COLO668 (cell line): ENCODE results near the gene YJU2.
"Not testable (repeated sequence)": the region's sequence is repeated elsewhere in the genome, so short reads cannot be mapped to it uniquely, and the experiment has no call there.

Experiments
- DNase-seq: peaks from one replicate; lab custom pipeline; 2025; ENCODE audit not compliant: unreplicated experiment; lab: John Stamatoyannopoulos, UW

The YJU2 gene

DNA sequence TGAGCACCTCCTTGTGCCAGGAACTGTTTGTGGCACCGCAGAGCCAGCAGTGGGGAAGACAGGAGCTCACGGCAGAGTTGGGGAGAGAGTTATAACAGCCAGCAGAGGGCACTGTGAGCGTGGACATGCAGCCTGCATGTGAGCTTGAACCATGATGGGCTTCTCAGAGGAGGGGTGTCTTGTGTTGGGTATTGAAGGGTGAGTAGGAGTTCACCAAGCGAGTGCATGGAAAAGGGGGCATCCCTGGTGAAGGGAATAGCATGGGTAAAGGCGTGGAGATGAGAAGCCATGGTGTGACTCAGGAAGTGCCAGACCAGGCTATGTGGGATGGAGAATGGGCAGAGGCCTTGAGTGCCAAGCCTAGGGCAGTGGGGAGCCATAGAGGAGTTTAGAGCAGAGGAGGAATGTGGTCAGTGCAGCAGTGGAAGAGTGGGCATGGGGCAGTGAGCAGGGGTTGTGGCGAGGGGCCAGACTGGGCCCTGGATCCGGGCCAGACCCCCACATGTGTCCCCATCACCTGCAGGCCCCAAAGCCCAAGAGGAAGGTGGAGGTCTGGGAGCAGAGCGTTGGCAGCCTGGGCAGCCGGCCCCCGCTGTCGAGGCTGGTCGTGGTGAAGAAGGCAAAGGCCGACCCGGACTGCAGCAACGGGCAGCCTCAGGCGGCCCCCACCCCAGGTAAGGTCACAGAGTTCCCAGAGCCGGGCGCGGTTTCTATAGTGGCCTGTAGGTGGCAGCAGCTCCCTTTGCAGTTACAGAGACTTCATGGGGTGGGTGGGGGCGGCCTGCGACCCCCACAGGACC, 20.4 kb downstream of the YJU2 start:
- peak; percentile 47 for DNase-seq

DNA sequence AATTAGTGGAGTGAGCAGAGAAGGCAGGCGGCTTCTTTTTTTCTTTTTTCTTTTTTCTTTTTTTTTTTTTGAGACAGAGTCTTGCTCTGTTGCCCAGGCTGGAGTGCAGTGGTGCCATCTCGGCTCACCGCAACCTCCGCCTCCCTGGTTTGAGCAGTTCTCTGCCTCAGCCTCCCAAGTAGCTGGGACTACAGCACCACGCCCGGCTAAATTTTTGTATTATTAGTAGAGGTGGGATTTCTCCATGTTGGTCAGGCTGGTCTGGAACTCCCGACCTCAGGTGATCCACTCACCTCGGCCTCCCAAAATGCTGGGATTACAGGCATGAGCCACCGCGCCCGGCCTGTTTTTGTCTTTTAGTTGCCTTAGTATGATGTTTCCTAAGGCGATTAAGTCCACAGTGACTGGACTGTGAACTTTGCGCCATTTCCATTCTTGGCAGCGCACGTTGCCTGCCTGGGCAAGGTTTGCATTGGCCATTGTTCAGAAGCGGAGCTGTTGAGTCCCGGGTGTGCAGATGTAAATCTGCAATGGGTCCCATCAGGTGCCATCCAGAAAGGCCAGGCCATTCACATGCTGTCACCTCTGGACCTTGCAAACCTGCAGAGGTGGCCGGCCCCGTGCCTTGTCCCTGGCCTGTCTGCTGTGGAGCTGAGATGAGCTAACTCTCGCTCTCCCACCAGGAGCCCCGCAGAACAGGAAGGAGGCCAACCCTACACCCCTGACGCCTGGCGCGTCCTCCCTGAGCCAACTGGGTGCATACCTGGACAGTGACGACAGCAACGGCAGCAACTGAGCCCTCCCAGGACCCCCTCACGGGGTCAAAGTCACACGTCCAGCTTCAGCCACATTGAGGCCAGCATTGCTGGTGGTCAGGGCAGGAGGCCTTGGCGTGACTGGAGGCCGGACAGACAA, 21.3 kb downstream of the YJU2 start:
- DNase-seq, result no peak

DNA sequence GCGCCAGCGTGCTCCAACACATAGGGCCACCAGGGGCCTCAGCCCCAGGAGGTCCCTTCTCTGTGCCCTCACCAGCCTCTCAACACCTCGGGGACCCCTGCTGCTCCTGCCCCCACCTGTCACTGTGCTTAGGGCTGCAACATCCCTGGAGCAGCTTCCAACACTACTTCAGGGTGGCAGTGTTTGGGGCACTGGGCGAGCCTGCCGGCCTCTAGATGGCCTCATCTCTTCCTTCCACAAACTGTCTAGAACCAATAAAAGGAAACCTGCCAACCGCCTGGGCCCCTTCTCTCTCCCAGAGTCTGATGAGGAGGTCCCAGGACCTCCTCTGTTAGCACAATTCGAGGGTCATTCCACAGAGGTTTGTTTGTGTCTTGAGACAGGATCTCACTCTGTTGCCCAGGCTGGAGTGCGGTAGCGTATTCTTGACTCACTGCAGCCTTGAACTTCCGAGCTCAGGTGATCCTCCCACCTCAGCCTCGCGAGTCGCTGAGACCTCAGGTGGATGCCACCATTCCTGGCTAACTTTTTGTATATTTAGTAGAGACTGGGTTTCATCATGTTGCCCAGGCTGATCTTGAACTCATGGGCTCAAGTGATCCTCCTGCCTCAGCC, 22.0 kb downstream of the YJU2 start:
- DNase-seq, result no peak

DNA sequence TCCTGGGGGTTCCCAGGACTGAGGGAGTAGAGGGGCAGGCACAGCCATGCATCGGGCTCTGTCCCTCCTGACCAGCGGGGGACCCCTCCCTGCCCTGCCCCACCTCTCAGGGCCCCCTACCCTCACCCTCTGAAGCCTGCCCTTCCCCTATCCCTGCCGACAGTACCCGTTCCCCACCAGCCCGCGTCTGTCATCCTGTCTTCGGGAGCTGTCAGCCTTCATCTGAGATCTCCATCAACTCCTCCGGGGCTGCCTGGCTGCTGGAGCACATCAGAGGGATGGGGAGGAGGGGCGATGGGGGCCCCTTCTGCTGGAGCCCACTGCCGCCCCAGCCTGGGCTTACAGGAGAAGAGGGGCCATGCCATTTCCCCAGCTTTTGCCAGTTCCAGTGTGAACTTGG, 26.0 kb downstream of the YJU2 start:
- DNase-seq, result no peak

DNA sequence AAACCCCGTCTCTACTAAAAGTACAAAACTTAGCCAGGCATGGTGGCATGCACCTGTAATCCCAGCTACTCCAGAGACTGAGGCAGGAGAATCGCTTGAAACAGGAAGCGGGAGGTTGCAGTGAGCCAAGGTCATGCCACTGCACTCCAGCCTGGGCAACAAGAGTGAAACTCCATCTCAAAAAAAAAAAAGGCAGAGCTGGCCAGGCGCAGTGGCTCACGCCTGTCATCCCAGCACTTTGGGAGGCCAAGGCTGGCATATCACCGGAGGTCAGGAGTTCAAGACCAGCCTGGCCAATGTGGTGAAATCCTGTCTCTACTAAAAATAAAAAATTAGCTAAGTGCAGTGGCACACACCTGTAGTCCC, 27.4 kb downstream of the YJU2 start:
- not testable (repeated sequence) for DNase-seq

DNA sequence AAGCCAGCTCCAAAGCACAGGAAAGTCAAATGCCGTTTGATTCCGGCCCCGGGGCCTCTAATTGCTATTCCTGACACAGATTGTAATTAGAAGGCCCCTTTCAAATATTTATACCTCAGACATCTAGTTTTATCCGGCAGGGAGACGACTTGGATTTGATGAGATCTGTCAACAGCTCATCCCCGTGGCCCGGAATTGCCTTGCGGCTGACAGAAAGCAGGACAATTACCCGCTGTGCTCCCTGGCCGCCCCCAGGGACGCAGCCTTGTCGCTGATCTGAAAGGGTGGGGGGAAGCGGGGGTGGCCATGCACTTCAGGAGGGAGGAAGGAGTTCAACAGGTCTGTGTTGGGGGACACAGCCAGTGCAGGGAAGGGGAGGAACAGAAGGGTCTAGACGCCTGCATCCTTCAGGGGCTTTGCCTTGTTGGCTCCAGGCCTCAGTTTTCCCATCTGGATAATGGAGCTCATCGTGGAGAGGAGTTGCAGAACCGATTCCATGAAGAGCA, 30.4 kb downstream of the YJU2 start:
- no peak for DNase-seq

DNA sequence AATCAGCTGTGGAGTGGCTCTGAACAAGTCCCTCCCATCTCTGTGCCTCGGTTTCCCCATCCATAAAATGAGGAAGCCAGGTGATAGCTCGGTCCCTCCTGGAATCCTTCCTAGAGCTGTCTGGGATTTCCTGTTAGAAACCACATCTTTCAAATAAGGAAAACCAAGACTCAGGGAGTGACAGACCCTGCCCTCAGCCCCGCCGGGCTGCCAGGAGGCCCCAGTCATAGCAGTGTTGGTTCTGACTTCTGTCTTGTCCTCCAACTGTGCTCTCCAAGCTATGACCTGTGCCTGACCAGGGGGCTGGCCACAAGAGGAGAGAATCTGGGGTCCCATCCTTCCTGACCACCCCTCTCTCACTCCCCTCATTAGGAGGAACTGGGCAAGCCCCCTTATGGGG, 31.1 kb downstream of the YJU2 start:
- no peak for DNase-seq

DNA sequence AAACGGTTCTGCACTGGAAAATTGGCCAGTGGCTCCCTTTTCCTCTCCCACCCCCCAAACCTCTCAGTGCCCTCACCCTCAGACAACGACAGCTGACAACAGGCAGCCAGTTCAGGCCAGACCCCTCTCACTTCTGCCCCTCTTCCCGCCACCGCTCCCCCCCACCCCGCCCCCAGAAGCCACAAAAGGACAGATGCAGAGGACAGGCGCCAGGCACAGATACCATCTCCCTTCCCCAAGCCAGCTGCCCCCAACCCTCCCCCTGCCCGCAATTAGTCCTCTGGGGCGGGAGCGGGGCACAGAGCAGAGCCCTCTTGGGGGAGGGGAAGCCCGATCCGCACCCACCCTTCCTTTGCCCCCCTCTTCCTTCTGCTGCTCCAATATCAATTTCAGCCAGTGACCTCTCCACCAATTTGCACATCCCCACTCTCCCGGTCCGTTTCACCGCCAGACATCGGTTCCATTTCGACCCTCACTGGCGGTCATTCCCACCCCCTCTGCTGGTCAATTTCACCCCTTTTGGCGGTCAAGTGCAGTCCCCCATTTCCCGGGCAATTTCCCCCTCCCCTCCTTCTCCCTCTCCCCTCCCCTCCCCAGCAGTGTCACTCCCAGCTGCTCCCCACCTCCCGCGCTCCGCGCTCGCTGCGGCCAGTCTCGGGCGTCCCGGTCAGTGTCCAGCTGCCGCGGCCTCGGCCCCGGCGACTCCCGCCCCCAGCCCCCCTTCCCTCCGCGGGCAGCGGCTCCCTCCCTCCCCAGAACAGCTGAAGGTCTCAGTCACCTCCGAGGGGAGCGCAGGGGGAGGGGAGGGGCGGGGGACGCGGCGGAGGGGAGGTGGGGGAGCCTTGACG, 31.8 kb downstream of the YJU2 start, which contains the start of gene SHD:
Gene SHD, plus strand, starts transcription at position 848 of the 848 bp plus-strand sequence. CDS start 798 bp downstream, outside the sequence.
- DNase-seq, result no peak

DNA sequence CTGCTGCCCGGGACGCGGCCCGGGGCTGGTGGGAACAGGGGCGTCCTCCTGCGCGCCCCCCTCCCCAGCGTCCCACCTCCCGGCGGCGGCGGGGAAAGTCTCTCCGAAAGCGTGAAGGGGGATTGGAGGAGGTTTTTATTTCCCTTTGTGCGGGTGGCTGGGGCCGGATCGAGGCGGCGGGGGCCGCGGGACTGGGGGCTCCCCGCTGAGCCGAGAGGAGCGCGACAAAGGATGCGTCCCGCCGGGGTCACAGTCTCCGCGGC, 32.3 kb downstream of the YJU2 start:
- no peak for DNase-seq

DNA sequence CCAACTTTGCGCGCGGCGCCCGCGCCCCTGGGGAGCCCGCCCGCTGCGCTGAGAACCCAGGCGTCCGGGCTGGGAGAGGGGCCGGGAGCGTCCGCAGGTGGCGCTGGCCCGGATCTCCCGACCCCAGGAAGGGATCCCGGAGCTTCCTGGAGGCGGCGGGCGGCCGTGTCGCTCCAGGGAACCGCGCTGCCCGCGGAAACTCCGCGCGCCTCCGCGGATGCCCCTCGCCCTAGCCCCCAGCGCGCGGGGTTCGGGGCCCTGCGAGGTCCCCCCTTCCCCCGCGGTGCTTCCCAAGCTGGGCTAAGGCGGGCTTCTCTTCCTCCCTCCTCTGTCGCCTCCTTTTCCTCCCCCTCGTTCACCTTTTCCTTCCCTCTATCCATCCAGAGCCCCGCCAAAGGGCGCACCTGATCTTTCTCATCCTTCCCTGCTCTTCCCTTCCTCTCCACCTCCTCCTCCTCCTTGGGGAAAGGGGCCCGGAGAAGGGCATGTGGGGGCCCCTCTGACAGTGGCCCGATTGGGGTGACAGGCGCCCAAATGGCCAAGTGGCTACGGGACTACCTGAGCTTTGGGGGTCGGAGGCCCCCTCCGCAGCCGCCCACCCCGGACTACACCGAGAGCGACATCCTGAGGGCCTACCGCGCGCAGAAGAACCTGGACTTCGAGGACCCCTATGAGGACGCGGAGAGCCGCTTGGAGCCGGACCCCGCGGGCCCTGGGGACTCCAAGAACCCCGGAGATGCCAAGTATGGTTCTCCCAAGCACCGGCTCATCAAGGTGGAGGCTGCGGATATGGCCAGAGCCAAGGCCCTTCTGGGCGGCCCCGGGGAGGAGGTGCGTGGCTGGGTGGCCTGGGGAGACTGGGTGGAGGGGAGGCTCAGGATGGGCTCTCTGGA, 32.9 kb downstream of the YJU2 start:
- DNase-seq, result no peak

DNA sequence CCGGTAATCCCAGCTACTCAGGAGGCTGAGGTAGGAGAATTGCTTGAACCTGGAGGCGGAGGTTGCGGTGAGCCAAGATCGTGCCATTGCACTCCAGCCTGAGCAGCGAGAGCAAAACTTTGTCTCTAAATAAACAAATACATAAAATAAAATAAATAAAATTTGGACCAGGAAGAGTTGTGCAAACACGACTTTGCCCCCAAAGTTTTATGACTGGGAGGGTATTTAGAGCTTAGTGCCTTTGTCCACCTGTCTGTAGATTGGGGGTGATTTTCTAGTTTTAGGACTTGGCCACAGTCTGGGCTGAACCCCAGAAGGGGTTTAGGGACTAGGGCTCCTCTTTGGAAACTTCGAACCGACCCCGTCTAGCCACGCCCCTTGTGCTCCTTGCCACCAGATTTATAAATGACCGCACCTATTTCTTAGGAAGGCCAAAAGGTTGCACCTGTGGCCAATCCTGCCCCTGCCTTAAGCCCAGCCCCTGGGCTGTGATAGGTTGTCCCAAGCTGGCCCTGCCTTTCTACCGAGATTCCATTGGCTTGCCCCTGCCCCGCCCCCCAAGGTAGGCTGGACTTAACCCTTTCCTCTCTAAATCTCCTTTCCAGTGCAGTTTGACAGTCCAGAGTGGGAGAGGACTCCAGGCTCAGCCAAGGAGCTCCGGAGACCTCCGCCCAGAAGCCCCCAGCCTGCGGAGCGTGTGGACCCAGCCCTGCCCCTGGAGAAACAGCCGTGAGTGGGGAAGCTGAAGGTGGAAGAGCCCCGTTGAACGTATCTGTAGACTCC, 37.5 kb downstream of the YJU2 start:
- no peak for DNase-seq

DNA sequence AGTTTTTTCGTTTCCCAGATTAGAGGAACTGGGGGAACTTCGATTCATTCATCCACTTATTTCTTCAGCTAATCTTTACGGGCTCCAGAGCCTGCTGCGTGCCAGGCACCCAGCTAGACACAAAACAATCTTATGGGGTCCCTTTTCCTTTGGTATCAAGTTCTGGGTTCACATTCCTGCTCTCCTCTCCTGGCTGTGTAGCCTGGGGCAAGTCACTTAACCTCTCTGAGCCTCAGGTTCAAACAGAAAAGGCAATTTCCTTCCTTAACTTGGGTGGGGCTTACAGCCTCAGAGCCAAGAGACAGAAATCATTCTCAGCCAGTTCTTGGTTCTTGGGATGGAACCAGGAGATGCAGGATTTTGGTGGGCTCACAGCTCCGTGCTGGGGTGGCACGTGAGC, 38.1 kb downstream of the YJU2 start:
- no peak for DNase-seq

DNA sequence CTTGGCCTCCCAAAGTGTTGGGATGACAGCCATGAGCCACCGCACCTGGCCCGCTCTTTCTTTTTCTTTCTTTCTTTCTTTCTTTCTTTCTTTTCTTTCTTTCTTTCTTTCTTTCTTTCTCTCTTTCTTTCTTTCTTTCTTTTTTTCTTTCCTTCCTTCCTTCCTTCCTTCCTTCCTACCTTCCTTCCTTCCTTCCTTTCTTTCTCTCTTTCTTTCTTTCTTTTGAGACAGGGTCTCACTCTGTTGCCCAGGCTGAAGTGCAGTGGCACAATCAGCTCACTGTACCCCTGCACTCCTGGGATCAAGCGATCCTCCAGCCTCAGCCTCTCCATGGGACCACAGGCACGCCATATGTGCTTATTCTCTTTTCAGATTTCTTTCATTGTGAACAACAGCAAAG, 39.3 kb downstream of the YJU2 start:
- not testable (repeated sequence) for DNase-seq

DNA sequence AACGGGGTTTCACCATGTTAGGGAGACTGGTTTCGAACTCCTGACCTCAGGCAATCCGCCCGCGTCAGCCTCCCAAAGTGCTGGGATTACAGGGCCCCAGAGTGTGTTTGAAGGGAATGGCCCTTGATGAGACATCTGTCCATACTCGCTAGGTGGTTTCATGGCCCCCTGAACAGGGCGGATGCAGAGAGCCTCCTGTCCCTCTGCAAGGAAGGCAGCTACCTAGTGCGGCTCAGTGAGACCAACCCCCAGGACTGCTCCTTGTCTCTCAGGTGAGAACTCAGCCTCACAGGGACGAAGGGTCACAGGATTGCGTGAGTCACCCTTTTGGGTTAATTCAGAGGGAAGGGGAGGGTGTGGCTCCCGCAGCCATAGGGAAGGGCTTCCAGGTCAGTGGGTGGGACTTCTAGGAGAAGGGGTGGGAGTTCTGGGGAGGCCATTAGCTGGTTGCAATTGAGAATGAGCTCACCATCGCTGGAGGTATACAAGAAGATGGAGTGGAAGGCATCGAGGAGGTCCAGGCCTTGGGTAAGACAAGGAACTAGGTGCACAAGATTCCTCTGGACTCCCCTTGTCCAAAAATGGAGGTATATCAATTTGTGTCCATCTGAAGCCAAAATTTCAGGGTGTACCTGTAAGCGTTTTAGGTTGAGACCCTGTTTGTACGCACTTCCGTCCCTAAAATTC, 41.4 kb downstream of the YJU2 start:
- DNase-seq, result no peak

DNA sequence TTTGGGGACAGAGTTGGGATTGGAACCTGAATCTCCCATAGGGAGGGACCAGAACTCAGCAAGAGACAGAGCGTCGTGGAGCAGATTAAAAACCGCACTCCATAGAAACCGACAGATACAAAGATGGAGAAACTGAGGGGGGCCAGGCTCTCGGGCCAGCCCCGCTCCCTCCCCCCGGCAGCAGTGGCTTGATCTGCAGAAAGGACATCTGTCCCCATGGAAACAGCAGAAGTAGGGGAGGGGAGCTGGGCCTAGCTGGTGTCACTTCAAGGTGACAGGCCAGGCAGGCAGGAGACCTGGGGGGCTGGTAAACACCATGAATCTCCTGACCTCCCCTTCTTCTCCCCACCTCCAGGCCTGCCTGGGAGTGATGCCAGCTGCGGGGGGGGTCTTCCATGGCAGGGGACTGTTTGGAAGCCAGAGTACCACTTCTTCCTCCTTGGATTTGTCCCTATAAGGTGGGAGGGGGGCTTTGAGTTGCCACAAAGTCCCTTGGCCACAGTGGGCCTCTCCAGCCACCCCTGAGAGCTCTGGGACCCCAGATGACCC, 44.4 kb downstream of the YJU2 start:
- DNase-seq, result no peak

DNA sequence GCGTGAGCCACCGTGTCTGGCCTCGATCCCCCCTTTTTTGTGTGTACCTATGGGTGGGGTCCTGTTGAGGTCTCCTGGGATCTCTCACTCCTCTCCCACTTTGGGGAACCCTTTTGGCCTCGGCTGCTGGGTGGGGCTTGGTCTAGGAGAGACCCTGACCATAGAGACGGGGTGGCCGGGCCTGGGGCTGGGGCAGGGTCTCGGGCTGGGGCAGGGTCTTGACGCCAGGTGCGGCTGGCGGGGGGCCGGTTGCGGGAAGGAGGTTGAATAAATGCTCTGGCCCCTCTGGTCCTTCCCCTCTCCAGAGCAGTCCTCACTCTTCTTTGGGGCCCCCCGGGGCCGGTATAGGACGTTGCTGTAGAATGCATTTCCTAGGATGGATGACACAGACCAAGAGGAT, 45.6 kb downstream of the YJU2 start:
- no peak for DNase-seq

DNA sequence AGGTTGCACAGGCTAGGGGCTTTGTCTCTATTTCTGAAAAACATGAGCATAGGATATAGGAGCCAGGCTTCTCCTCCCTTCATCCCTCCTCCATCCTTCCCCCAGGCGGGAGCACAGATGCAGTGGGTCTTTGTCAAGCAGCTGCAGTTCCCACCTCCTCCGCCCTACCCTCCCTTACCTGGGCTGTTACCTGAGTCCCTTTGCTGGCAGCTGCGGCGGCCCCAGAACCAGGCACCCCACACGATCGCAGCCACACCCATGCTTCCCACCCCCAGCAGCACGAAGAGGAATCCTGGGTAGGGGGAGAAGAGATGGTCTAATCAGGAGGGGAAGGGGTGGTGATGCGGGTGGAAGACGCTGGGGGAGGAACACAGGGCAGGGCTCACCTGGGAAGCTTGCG, 47.5 kb downstream of the YJU2 start:
- no peak for DNase-seq
